ENCODE data around the gene TMEM235. TPM values are rescaled to one million over a fixed set of nuclear protein-coding genes. Genes with fewer than 3 reads are reported as not detected.

Gene TMEM235
- total RNA-seq, 4 donors from 2014 or later = not detected

- H3K27me3 ChIP-seq = no peaks in the 10 kb centered on the region
- intact Hi-C loops (cut with DNase I) = no loop called here
- TF ChIP-seq CTCF (IDR thresholded peaks at IDR 0.05) (no peak), POLR2A (IDR thresholded peaks at IDR 0.05) (no peak)
- H3K27ac ChIP-seq = no peak overlapping the region
- no peaks in the 10 kb centered on the region for H3K9me3 ChIP-seq
- DNase-seq = no peak
- no peak overlapping the region for H3K4me3 ChIP-seq (replicated peaks in 1 of 3)
- 90 to 94% methylated on average over 6 of the region's 6 CpGs for WGBS, 2 donors
- peaks cover 0 to 3% of the 10 kb centered on the region in 2 donors for H3K36me3 ChIP-seq
- peaks cover 6% of the 10 kb centered on the region in 2 donors for H3K4me1 ChIP-seq
These were observed 31.0 kb upstream of the TMEM235 start for GRCh38 chr17:78200451-78200850.

- Histone ChIP-seq H3K4me3 (replicated peaks in 1 of 3) (no peak overlapping the region), H3K4me1 (peaks cover 6% of the 10 kb centered on the region in 2 donors), H3K27me3 (no peaks in the 10 kb centered on the region), H3K9me3 (no peaks in the 10 kb centered on the region), H3K27ac (no peak overlapping the region), H3K36me3 (no peaks in the 10 kb centered on the region)
- intact Hi-C loops (cut with DNase I) = no loop called here
- 87 to 95% methylated on average over 8 of the region's 8 CpGs for WGBS, 2 donors
- TF ChIP-seq POLR2A (IDR thresholded peaks at IDR 0.05) = no peak
- no peak for TF ChIP-seq CTCF (IDR thresholded peaks at IDR 0.05)
- no peak for DNase-seq
These were observed 28.8 kb upstream of the TMEM235 start for GRCh38 chr17:78202666-78203065.

- H3K36me3 ChIP-seq = no peaks in the 10 kb centered on the region
- no peaks in the 10 kb centered on the region for H3K9me3 ChIP-seq
- TF ChIP-seq CTCF (IDR thresholded peaks at IDR 0.05) (no peak), POLR2A (IDR thresholded peaks at IDR 0.05) (no peak)
- H3K27ac ChIP-seq = no peak overlapping the region
- peaks cover 2 to 3% of the 10 kb centered on the region in 2 donors for H3K4me1 ChIP-seq
- no peak for DNase-seq
- no peaks in the 10 kb centered on the region for H3K27me3 ChIP-seq
- H3K4me3 ChIP-seq (replicated peaks in 1 of 3) = no peak overlapping the region
- 92 to 98% methylated on average over 10 to 18 of the region's 22 CpGs for WGBS, 2 donors
- intact Hi-C loops (cut with DNase I) = no loop called here
These were observed 26.9 kb upstream of the TMEM235 start for GRCh38 chr17:78204387-78205123.

GRCh38 chr17:78205124-78205775 is 26.2 kb upstream of the TMEM235 start:
- Histone ChIP-seq H3K27ac (no peak overlapping the region), H3K27me3 (no peaks in the 10 kb centered on the region), H3K4me1 (no peaks in the 10 kb centered on the region), H3K9me3 (no peaks in the 10 kb centered on the region), H3K4me3 (replicated peaks in 1 of 3) (no peak overlapping the region), H3K36me3 (no peaks in the 10 kb centered on the region)
- TF ChIP-seq POLR2A (IDR thresholded peaks at IDR 0.05) (no peak), CTCF (IDR thresholded peaks at IDR 0.05) (no peak)
- 90 to 96% methylated on average over 8 to 10 of the region's 17 CpGs for WGBS, 2 donors
- no peak for DNase-seq
- intact Hi-C loops (cut with DNase I) = no loop called here

- WGBS, 2 donors = 75 to 76% methylated on average over 7 of the region's 7 CpGs
These were observed 25.1 kb upstream of the TMEM235 start for GRCh38 chr17:78206298-78206697.

More at GRCh38 chr17:78206298-78206697, 25.1 kb upstream of the TMEM235 start:
- intact Hi-C loops (cut with DNase I) = no loop called here
- DNase-seq = no peak
- H3K27ac ChIP-seq = no peak overlapping the region
- no peaks in the 10 kb centered on the region for H3K9me3 ChIP-seq
- TF ChIP-seq POLR2A (IDR thresholded peaks at IDR 0.05) = no peak
- no peak for TF ChIP-seq CTCF (IDR thresholded peaks at IDR 0.05)
- H3K36me3 ChIP-seq = no peaks in the 10 kb centered on the region
- no peaks in the 10 kb centered on the region for H3K27me3 ChIP-seq
- H3K4me3 ChIP-seq (replicated peaks in 1 of 3) = no peak overlapping the region
- H3K4me1 ChIP-seq = no peaks in the 10 kb centered on the region
